ENCODE measurements around the gene OR2L8. TPM values are rescaled to one million over a fixed set of nuclear protein-coding genes. Genes with fewer than 3 reads are reported as not detected.
"Not testable (repeated sequence)": the region's sequence is repeated elsewhere in the genome, so short reads cannot be mapped to it uniquely, and the experiment has no call there.

OR2L8 gene
- total and polyA plus RNA-seq, 9 of the 15 experiments (the other 6 are each of a cell fraction or from before 2014, with no cell fraction given), result not detected

DNA sequence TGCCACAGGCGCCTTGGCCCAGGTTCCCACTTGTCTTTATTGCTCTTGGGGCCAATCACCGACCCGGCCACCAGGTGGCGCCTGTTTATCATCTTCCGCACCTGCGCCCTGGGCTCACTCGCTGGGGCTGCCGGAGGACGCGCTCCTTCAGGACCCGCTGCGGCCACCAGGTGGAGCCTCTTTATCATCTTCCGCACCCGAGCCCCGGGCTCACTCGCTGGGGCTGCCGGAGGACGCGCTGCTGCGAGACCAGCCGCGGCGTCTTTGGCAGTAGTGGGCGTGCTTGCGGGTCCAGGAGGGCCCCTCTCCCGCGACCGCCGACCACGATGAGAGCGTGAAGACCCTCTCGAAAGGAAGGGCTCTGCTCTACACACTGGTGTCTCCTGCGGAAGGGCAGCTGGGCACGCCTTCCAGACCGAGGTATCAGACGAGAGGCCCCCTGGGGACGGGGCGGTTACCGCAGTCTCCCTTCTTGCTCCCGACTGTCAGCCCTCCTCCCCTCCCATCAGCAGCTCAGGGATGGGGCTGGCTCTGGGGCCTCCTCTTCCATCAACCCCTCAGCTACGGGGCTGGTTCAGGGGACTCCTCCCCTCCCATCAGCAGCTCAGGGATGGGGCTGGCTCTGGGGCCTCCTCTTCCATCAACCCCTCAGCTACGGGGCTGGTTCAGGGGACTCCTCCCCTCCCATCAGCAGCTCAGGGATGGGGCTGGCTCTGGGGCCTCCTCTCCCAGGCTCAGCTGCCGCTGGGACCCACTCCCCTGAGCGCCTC, 11.5 kb upstream of the OR2L8 start:
- H3K27me3 ChIP-seq (ENCODE audit: control insufficient read depth in 2 of 2, insufficient read depth in 2 of 2, low read length in 2 of 2); H3K36me3 ChIP-seq (ENCODE audit: control insufficient read depth, insufficient read depth, low read length); H3K27ac ChIP-seq (ENCODE audit: extremely low read depth, low read depth, low read length); in situ Hi-C loops (cut with MboI); H3K9me1 ChIP-seq (ENCODE audit: control insufficient read depth, insufficient read depth, low read length); BruUV-seq (replicated peaks); H4K20me1 ChIP-seq (replicated peaks; ENCODE audit: control insufficient read depth, insufficient read depth, low read length); H3K9me3 ChIP-seq (replicated peaks; ENCODE audit: control insufficient read depth, insufficient read depth, low read depth, low read length); H3K79me2 ChIP-seq (ENCODE audit: control insufficient read depth, insufficient read depth, low read length): not testable (repeated sequence)
- intact Hi-C loops (cut with micrococcal nuclease), result loop anchor here (5.0 to 10.0 kb wide), 4 partner anchors 105 to 870 kb away; no protein-coding TSS in a partner anchor
- peak overlapping the region; percentile 78 for H3K4me2 ChIP-seq (ENCODE audit: insufficient read depth, low read length)
- ChIA-PET CTCF (ENCODE audit: low intra/inter-chr PET ratio) (interaction anchor here (0.6 to 1.0 kb wide), 6 partner anchors 68 to 872 kb away, joined by 3 to 4 read pairs (median 3); no protein-coding TSS in a partner anchor), POLR2A (interaction anchor here (0.6 kb wide), 1 partner anchor 99 kb away, joined by 3 read pairs; no protein-coding TSS in a partner anchor)
- peaks cover 0 to 11% of the 10 kb centered on the region in 2 experiments; a peak in 2 of 5 replicates for H3K4me1 ChIP-seq (replicated peaks in 1 of 2; ENCODE audit: control insufficient read depth in 2 of 2, insufficient read depth in 2 of 2, low read length in 2 of 2)
- DNase-seq (ENCODE audit: extremely low read depth in 1 of 4, low spot score in 3 of 4) (peak; percentile 89 to 94 (median 91)), FAIRE-seq (peak; percentile 65), ATAC-seq (peak; percentile 100)
- peak overlapping the region; percentile 47 for H3K4me3 ChIP-seq
- H3K9ac ChIP-seq (ENCODE audit: insufficient read depth in 1 of 2, low read depth in 2 of 2, low read length in 2 of 2), result peak overlapping the region; percentile 32 to 86; a peak in 3 of 4 replicates
- WGBS (ENCODE audit: insufficient coverage, low coverage, missing lambda C conversion rate), result 4% methylated on average over 44 of the region's 44 CpGs
- peak overlapping the region; percentile 98 for H2AFZ ChIP-seq (ENCODE audit: low read depth, low read length)
- TF ChIP-seq KDM5B (IDR thresholded peaks at IDR 0.05; ENCODE audit: insufficient replicate concordance, low read depth, low read length) (peak; percentile 59), FIP1L1 (IDR thresholded peaks at IDR 0.05; ENCODE audit: low read depth, low read length, poor library complexity, severe bottlenecking) (peak; percentile 90), CREB1 (IDR thresholded peaks at IDR 0.05) (peak; percentile 46; the same call in 1 of the 2 replicates), CREB1 (CRISPR knock-in tag; IDR thresholded peaks at IDR 0.05) (peak; percentile 28; the same call in 1 of the 2 replicates), NRF1 (conservative IDR thresholded peaks at IDR 0.05 in 1 of 2, IDR thresholded peaks at IDR 0.05 in 1 of 2) (peak; percentile 79 to 84), KLF1 (tag; IDR thresholded peaks at IDR 0.05) (peak; percentile 69), HMGN3 (IDR thresholded peaks at IDR 0.05; ENCODE audit: borderline replicate concordance, extremely low read depth, insufficient read length, low read depth, low read length) (peak; percentile 31), ERF (CRISPR knock-in tag; IDR thresholded peaks at IDR 0.05) (0 out of 2 replicates have a peak, but pooled peaks have one; percentile 40), EP300 (IDR thresholded peaks at IDR 0.05; ENCODE audit: low read length) (0 out of 2 replicates have a peak, but pooled peaks have one; percentile 16)
- TF ChIP-seq, protein P1, sequence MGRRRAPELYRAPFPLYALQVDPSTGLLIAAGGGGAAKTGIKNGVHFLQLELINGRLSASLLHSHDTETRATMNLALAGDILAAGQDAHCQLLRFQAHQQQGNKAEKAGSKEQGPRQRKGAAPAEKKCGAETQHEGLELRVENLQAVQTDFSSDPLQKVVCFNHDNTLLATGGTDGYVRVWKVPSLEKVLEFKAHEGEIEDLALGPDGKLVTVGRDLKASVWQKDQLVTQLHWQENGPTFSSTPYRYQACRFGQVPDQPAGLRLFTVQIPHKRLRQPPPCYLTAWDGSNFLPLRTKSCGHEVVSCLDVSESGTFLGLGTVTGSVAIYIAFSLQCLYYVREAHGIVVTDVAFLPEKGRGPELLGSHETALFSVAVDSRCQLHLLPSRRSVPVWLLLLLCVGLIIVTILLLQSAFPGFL (CRISPR knock-in tag; IDR thresholded peaks at IDR 0.05), result 0 out of 2 replicates have a peak, but pooled peaks have one; percentile 75
- TF ChIP-seq, protein P2, sequence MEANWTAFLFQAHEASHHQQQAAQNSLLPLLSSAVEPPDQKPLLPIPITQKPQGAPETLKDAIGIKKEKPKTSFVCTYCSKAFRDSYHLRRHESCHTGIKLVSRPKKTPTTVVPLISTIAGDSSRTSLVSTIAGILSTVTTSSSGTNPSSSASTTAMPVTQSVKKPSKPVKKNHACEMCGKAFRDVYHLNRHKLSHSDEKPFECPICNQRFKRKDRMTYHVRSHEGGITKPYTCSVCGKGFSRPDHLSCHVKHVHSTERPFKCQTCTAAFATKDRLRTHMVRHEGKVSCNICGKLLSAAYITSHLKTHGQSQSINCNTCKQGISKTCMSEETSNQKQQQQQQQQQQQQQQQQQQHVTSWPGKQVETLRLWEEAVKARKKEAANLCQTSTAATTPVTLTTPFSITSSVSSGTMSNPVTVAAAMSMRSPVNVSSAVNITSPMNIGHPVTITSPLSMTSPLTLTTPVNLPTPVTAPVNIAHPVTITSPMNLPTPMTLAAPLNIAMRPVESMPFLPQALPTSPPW (CRISPR knock-in tag; IDR thresholded peaks at IDR 0.05), result peak; percentile 15; the same call in 1 of the 2 replicates
- TF ChIP-seq, protein P3, sequence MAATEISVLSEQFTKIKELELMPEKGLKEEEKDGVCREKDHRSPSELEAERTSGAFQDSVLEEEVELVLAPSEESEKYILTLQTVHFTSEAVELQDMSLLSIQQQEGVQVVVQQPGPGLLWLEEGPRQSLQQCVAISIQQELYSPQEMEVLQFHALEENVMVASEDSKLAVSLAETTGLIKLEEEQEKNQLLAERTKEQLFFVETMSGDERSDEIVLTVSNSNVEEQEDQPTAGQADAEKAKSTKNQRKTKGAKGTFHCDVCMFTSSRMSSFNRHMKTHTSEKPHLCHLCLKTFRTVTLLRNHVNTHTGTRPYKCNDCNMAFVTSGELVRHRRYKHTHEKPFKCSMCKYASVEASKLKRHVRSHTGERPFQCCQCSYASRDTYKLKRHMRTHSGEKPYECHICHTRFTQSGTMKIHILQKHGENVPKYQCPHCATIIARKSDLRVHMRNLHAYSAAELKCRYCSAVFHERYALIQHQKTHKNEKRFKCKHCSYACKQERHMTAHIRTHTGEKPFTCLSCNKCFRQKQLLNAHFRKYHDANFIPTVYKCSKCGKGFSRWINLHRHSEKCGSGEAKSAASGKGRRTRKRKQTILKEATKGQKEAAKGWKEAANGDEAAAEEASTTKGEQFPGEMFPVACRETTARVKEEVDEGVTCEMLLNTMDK (IDR thresholded peaks at IDR 0.05; ENCODE audit: borderline replicate concordance, insufficient read depth, low read depth, low read length, poor library complexity, severe bottlenecking), result peak; percentile 93
- TF ChIP-seq, protein P4, sequence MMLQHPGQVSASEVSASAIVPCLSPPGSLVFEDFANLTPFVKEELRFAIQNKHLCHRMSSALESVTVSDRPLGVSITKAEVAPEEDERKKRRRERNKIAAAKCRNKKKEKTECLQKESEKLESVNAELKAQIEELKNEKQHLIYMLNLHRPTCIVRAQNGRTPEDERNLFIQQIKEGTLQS (IDR thresholded peaks at IDR 0.05), result not testable (repeated sequence)
- TF ChIP-seq, protein P4 (CRISPR knock-in tag; conservative IDR thresholded peaks at IDR 0.05), result 0 out of 2 replicates have a peak, but pooled peaks have one; percentile 71

Measured in K562 (cell line).